ENCODE data around the gene ZNF629. TPM values are rescaled to one million over a fixed set of nuclear protein-coding genes. Genes with fewer than 3 reads are reported as not detected.

Gene ZNF629
- total and polyA plus RNA-seq, 11 donors: 11.2 to 30.9 (median 19.9) TPM

- peaks cover 0 to 88% (median 74%) of the 10 kb centered on the region in 9 donors for H3K36me3 ChIP-seq
- intact Hi-C loops (cut with DNase I): no loop called here
- WGBS, 4 donors: 92 to 95% (median 93%) methylated on average over 19 to 25 of the region's 25 CpGs
- ATAC-seq: no peak
- H3K4me3 ChIP-seq: no peak overlapping the region
- TF ChIP-seq POLR2A (IDR thresholded peaks at IDR 0.05) (no peak), CTCF (IDR thresholded peaks at IDR 0.05) (no peak)
- DNase-seq: no peak
- no peaks in the 10 kb centered on the region for H3K27me3 ChIP-seq
- H3K27ac ChIP-seq: no peak overlapping the region
- H3K4me1 ChIP-seq: peaks cover 0 to 29% (median 22%) of the 10 kb centered on the region in 12 donors
- no peaks in the 10 kb centered on the region for H3K9me3 ChIP-seq
Observed at GRCh38 chr16:30737794-30738648, 49.0 kb downstream of the ZNF629 start.

GRCh38 chr16:30736995-30737793, 49.8 kb downstream of the ZNF629 start:
- no peaks in the 10 kb centered on the region for H3K27me3 ChIP-seq
- DNase-seq (no peak), ATAC-seq (no peak)
- H3K9me3 ChIP-seq: no peaks in the 10 kb centered on the region
- intact Hi-C loops (cut with DNase I): no loop called here
- peaks cover 0 to 26% (median 22%) of the 10 kb centered on the region in 12 donors for H3K4me1 ChIP-seq
- WGBS, 4 donors: 90 to 96% (median 92%) methylated on average over 7 to 17 of the region's 17 CpGs
- no peak overlapping the region for H3K4me3 ChIP-seq
- no peak for TF ChIP-seq POLR2A (IDR thresholded peaks at IDR 0.05)
- no peak for TF ChIP-seq CTCF (IDR thresholded peaks at IDR 0.05)
- no peak overlapping the region for H3K27ac ChIP-seq
- peaks cover 0 to 89% (median 79%) of the 10 kb centered on the region in 9 donors for H3K36me3 ChIP-seq

GRCh38 chr16:30731411-30731810, 55.6 kb downstream of the ZNF629 start:
- Histone ChIP-seq H3K27ac (no peak overlapping the region), H3K4me3 (no peak overlapping the region), H3K9me3 (no peaks in the 10 kb centered on the region), H3K4me1 (peaks cover 0 to 21% (median 0%) of the 10 kb centered on the region in 12 donors), H3K27me3 (no peaks in the 10 kb centered on the region), H3K36me3 (peaks cover 3 to 98% (median 87%) of the 10 kb centered on the region in 9 donors)
- WGBS, 4 donors: 94 to 97% (median 96%) methylated on average over 3 of the region's 3 CpGs
- DNase-seq (no peak), ATAC-seq (no peak)
- TF ChIP-seq POLR2A (IDR thresholded peaks at IDR 0.05) (no peak), CTCF (IDR thresholded peaks at IDR 0.05) (no peak)
- intact Hi-C loops (cut with DNase I): no loop called here
